GM12892 (cell line): Measurements from ENCODE around the gene FNBP1.
A peak's percentile ranks its signal among the peaks of the same experiment; 100 is the strongest.
"Not testable (repeated sequence)": the region's sequence is repeated elsewhere in the genome, so short reads cannot be mapped to it uniquely, and the experiment has no call there.

Experiments
- DNase-seq: peaks from one replicate; pipeline ENCODE4 v3.0.0; 2011; ENCODE audit not compliant: insufficient read length
- FAIRE-seq: peaks from 2 replicates; lab custom pipeline; 2011; peaks lifted over from hg19 to GRCh38; lab: Jason Lieb, UNC
- POLR2A ChIP-seq: IDR thresholded peaks from 2 replicates; pipeline ENCODE4 v1.6.1; 2011; ENCODE audit warnings: low read depth, low read length, control low read depth
- POLR2AphosphoS5 ChIP-seq: IDR thresholded peaks from 2 replicates; pipeline ENCODE4 v1.6.1; 2011; ENCODE audit warnings: low read depth, low read length, control low read depth
- TAF1 ChIP-seq: IDR thresholded peaks from 2 replicates; pipeline ENCODE4 v1.6.1; 2011; ENCODE audit warnings: low read depth, mild to moderate bottlenecking, control low read depth, low read length, borderline replicate concordance

The FNBP1 gene

DNA sequence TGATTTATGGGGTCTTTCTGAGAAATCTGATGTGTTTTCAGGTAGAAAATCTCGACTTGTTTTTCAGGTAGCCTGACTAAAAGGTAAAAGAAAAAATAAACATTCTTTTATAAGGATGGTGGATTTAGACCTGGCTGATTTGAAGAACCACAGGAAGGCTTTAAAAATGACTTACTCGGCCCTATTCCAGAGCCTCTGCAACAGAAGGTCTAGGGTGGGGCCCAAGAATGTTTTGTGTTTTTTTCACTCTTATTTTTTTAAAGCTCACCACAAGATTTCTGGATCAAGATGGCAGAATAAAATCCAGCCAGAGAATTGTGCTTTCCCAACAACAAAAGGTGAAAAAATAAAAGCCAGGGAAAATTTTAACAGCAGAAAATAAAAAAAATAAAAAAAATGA lies 59.1 kb downstream of the FNBP1 start:
- no peak for DNase-seq
- TF ChIP-seq TAF1 (no peak), POLR2A (no peak), POLR2AphosphoS5 (no peak)
- no peak for FAIRE-seq

- no peak for TF ChIP-seq TAF1
- TF ChIP-seq POLR2A: no peak
- TF ChIP-seq POLR2AphosphoS5: no peak
- no peak for FAIRE-seq
Measured at GRCh38 chr9:129981180-129981907, 61.6 kb downstream of the FNBP1 start.

GRCh38 chr9:129980224-129980623 lies 62.8 kb downstream of the FNBP1 start:
- not testable (repeated sequence) for FAIRE-seq, DNase-seq

More at GRCh38 chr9:129981180-129981907, 61.6 kb downstream of the FNBP1 start:
- no peak for DNase-seq

DNA sequence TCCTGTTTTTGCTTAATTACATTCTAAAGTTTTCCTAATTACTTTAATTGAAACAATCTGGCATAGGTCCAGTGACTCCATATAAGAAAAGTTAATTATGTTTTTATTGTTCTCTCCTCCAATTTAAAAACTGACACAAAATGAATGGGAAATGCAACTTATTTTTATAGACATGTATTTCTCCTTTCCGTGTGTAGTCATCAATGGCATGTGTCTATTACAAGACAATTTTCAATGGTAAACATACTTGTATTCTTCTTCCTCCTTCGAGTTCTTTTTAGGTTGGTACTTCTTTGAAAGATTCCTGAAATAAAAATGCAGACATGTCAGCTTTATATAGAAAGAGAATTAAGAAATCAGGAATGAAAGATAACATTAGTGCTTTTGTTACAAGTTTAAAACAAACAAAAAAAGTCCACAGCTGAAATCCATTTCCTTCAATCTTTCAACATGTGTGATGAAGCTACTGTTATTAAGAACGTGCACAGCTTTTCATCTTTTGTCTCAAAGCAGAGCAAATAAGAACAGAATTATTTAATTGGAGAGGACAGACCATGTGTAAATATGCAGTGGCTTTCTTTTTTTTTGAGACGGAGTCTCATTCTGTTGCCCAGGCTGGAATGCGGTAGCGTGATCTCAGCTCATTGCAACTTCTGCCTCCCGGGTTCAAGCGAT lies 63.8 kb downstream of the FNBP1 start:
- DNase-seq (no peak), FAIRE-seq (no peak)

DNA sequence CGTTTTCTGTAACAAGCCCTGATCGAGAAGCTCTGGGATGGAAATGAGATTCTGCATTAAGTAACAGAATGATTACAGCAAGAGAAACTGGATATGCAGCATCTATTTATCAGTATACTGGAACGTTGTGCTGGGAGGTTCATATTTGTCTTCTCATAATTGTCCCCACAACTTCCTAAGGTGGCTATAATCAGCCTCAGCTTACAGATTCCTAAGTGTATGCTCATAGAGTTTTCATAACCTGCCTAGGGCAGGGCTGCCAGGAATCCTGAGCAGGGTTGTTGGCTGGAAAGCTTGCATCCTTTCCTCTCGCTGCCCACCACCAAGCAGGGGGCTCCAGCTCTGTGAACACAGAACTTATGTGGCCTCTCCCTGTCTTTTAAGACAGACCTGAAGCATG lies 70.2 kb downstream of the FNBP1 start:
- TF ChIP-seq POLR2AphosphoS5: no peak
- no peak for TF ChIP-seq POLR2A
- no peak for TF ChIP-seq TAF1
- no peak for FAIRE-seq
- no peak for DNase-seq

More for the DNA sequence above, 63.8 kb downstream of the FNBP1 start:
- TF ChIP-seq POLR2A (no peak), TAF1 (no peak), POLR2AphosphoS5 (no peak)

GRCh38 chr9:129968690-129969485 lies 74.1 kb downstream of the FNBP1 start:
- no peak for DNase-seq
- TF ChIP-seq POLR2AphosphoS5 (no peak), TAF1 (no peak), POLR2A (no peak)
- FAIRE-seq: no peak

DNA sequence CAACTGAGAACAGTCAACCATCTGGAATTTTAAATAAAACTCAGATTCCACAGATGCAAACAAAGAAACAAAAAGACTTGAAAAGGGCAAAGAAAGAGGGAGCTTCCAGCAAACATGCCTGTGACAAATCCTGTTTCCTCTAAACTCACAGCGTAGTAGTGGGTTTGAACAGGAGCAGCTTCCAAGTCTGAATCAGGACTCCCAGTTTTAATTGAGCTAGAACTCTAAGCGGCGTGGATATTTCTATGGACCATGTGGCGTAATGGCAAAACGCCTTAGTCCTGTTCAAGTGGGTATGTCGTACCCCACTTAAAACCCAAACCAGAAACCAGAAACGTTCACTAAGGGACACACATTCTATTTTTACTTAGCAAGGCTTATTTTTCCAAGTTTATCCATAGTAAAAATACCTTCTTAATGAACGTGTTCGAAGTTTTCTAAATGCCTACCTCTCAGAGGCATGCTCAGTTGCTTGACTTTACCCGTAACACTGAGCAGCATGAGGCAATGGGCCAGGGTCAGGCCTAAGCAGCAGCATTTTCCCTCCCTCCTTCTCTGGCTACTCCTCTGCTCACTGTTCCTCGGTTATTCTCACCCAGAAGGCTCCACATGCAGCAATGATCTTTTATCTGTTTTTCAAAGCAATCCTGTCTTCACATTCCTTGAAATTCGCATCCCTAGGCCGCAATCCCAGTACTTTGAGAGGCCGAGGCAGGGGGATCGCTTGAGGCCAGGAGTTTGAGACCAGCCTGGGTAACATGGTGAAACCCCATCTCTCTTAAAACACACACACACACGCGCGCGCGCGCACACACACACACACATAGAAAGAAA lies 77.9 kb downstream of the FNBP1 start:
- DNase-seq: no peak
- no peak; the same call in 1 of the 2 replicates for TF ChIP-seq POLR2AphosphoS5
- TF ChIP-seq TAF1: no peak
- TF ChIP-seq POLR2A: no peak
- no peak for FAIRE-seq

DNA sequence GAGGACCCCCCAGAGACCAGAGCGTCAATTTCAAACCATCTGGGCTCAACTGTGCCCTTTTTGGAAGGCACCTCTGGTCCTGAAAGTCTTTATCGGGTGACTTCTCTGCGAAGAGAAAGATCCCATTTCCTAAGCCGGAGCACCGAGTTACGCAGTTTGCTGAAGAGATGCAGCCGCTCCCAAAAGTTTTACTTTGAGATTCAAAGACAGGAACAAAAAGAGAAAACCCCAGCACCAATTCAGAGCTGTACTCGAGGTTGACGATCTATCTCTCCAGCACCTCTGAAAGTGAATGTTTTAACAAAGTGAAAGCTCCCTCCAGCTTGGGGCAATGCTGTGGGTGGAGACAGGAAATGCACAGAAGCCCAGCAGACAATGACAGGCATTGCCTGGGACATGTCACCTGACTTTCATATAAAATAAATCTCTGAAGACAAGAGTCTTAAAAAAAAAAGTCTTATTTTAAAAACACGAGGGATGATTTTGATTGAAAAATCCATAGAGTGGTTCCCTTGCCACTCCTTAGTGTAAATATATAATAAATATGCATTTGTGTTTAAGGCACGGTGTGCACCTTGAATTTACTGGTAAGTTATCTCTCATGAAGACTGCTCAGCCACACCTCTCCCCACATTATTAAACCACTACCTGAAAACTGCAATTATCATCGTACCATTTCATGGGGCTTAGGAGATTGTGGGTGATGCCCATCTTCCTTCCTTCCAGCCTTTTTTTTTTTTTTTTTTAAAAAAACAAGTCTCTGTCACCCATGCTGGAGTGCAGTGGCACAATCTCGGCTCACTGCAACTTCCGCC lies 79.9 kb downstream of the FNBP1 start:
- DNase-seq: peak; percentile 38
- FAIRE-seq: peak; percentile 82
- TF ChIP-seq POLR2AphosphoS5 (peak; percentile 72; the same call in 1 of the 2 replicates), POLR2A (peak; percentile 60; the same call in 1 of the 2 replicates), TAF1 (no peak)

DNA sequence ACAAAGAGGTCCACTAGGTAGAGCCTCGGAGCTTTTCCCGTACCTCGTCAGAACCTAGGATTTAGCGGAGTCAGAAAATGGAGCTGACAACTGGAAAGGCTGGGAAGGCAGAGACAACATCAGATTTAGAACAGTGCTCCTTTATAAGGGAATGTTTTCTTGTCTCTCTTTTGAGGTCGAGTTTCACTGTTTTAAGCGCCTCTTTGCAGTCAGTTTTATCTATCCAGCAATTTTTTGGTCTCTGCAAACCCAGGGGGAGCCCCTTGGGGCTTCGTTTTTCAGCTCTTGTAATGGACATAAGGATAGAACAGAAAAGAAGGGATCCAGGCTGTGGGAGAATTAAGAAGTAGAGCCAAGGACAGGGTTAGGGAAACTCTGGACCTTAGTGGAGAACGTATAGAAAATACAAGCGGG lies 80.5 kb downstream of the FNBP1 start:
- TF ChIP-seq POLR2AphosphoS5: peak; percentile 15; the same call in 1 of the 2 replicates
- no peak for TF ChIP-seq TAF1
- FAIRE-seq (no peak), DNase-seq (no peak)

GRCh38 chr9:129958796-129959195 lies 84.2 kb downstream of the FNBP1 start:
- FAIRE-seq (no peak), DNase-seq (no peak)
- no peak for TF ChIP-seq TAF1
- TF ChIP-seq POLR2A: no peak
- no peak for TF ChIP-seq POLR2AphosphoS5
